Inflammatory macrophage treated with lipopolysaccharide for 4 hours (primary cell): ENCODE data around the gene DCAF4.
"Not testable (repeated sequence)": the region's sequence is repeated elsewhere in the genome, so short reads cannot be mapped to it uniquely, and the experiment has no call there.

ENCODE experiments used
- DNase-seq: peaks from one replicate; pipeline ENCODE4 v3.0.0-alpha.2; 2020

Gene DCAF4

GRCh38 chr14:72939630-72940029 is 13.4 kb downstream of the DCAF4 start:
- DNase-seq, result no peak

GRCh38 chr14:72941286-72941985 is 15.2 kb downstream of the DCAF4 start:
- DNase-seq, result no peak

- DNase-seq, result no peak
These were observed 16.7 kb downstream of the DCAF4 start for GRCh38 chr14:72942934-72943333.

- DNase-seq, result no peak
These were observed 17.7 kb downstream of the DCAF4 start for GRCh38 chr14:72943876-72944430.

- DNase-seq, result peak; percentile 45
These were observed 19.2 kb downstream of the DCAF4 start for GRCh38 chr14:72945356-72946027.

GRCh38 chr14:72946491-72946890 is 20.2 kb downstream of the DCAF4 start:
- DNase-seq, result no peak

GRCh38 chr14:72947366-72948160 is 21.3 kb downstream of the DCAF4 start:
- no peak for DNase-seq

- DNase-seq, result peak; percentile 50
These were observed 22.3 kb downstream of the DCAF4 start for GRCh38 chr14:72948481-72949138.

GRCh38 chr14:72952171-72952570 is 25.9 kb downstream of the DCAF4 start:
- DNase-seq, result no peak

- not testable (repeated sequence) for DNase-seq
These were observed 30.5 kb downstream of the DCAF4 start for GRCh38 chr14:72956741-72957140.

- no peak for DNase-seq
These were observed 30.9 kb downstream of the DCAF4 start for GRCh38 chr14:72957213-72957612.

GRCh38 chr14:72958548-72958947 is 32.3 kb downstream of the DCAF4 start:
- no peak for DNase-seq

- not testable (repeated sequence) for DNase-seq
These were observed 34.8 kb downstream of the DCAF4 start for GRCh38 chr14:72961016-72961415.

- no peak for DNase-seq
These were observed 35.5 kb downstream of the DCAF4 start for GRCh38 chr14:72961579-72962335.

- DNase-seq, result not testable (repeated sequence)
These were observed 36.1 kb downstream of the DCAF4 start for GRCh38 chr14:72962336-72962754.

GRCh38 chr14:72962829-72963312 is 36.6 kb downstream of the DCAF4 start:
- no peak for DNase-seq

- no peak for DNase-seq
These were observed 39.0 kb downstream of the DCAF4 start for GRCh38 chr14:72965249-72965648.

GRCh38 chr14:72966038-72966437 is 39.8 kb downstream of the DCAF4 start:
- no peak for DNase-seq

GRCh38 chr14:72968316-72968715 is 42.1 kb downstream of the DCAF4 start:
- DNase-seq, result no peak

GRCh38 chr14:72970058-72970630 is 43.9 kb downstream of the DCAF4 start:
- DNase-seq, result no peak

- DNase-seq, result no peak
These were observed 44.7 kb downstream of the DCAF4 start for GRCh38 chr14:72970824-72971434.
